ENCODE data around the gene RUNDC1.

Gene RUNDC1

GRCh38 chr17:43034894-43035293 lies 54.5 kb downstream of the RUNDC1 start:
- in situ Hi-C loops (cut with HindIII; ENCODE audit: low sequenced_read_pairs): loop anchor here (5.0 kb wide), 2 partner anchors 52 to 82 kb away; no protein-coding TSS in a partner anchor

GRCh38 chr17:43039646-43040045 lies 59.3 kb downstream of the RUNDC1 start:
- in situ Hi-C loops (cut with HindIII; ENCODE audit: low sequenced_read_pairs): no loop called here

- in situ Hi-C loops (cut with HindIII; ENCODE audit: low sequenced_read_pairs): no loop called here
These were observed 60.3 kb downstream of the RUNDC1 start for GRCh38 chr17:43040655-43041054.

GRCh38 chr17:43042025-43042628 lies 61.8 kb downstream of the RUNDC1 start:
- in situ Hi-C loops (cut with HindIII; ENCODE audit: low sequenced_read_pairs): no loop called here

Measured in endothelial cell of hepatic sinusoid (primary cell).